ENCODE results near the gene TCEA2. TPM values are rescaled to one million over a fixed set of nuclear protein-coding genes. Genes with fewer than 3 reads are reported as not detected.

TCEA2 gene
- polyA plus RNA-seq, 4 donors: 63.9 to 97.6 (median 77.2) TPM

GRCh38 chr20:64119301-64119680, 56.3 kb downstream of the TCEA2 start:
- DNase-seq (ENCODE audit: low read depth in 4 of 4, low spot score in 3 of 4): no peak

- DNase-seq (ENCODE audit: low read depth in 4 of 4, low spot score in 3 of 4): no peak
Measured at GRCh38 chr20:64119681-64120341, 56.8 kb downstream of the TCEA2 start.

GRCh38 chr20:64121586-64121985, 58.6 kb downstream of the TCEA2 start:
- no peak for DNase-seq (ENCODE audit: low read depth in 4 of 4, low spot score in 3 of 4)

Other genes starting within 250 kb of the TCEA2 start
- 10 to 100 TPM; 16.1 to 23.2 (median 18.9) TPM for gene ZBTB46, start 231.9 kb upstream of the TCEA2 start, polyA plus RNA-seq (ENCODE audit: insufficient read length in 4 of 4)
- gene ABHD16B, start 201.7 kb upstream of the TCEA2 start, polyA plus RNA-seq (ENCODE audit: insufficient read length in 4 of 4): not detected
- 10 to 100 TPM; 78.5 to 99.6 (median 85.4) TPM for gene TPD52L2, start 197.9 kb upstream of the TCEA2 start, polyA plus RNA-seq (ENCODE audit: insufficient read length in 4 of 4)
- 10 to 100 TPM; 23.1 to 32.3 (median 29.0) TPM for gene DNAJC5, start 168.1 kb upstream of the TCEA2 start, polyA plus RNA-seq (ENCODE audit: insufficient read length in 4 of 4)
- 10 to 100 TPM; 37.1 to 69.4 (median 43.9) TPM for gene UCKL1, start 106.8 kb upstream of the TCEA2 start, polyA plus RNA-seq (ENCODE audit: insufficient read length in 4 of 4)
- 10 to 100 TPM; 20.5 to 33.3 (median 27.9) TPM for gene ZNF512B, start 93.3 kb upstream of the TCEA2 start, polyA plus RNA-seq (ENCODE audit: insufficient read length in 4 of 4)
- gene SAMD10, start 83.6 kb upstream of the TCEA2 start, polyA plus RNA-seq (ENCODE audit: insufficient read length in 4 of 4): 10 to 100 TPM in 1 of 4 donors, 1 to 10 TPM in 3; 4.2 to 12.7 (median 7.2) TPM
- 10 to 100 TPM; 60.4 to 89.4 (median 83.3) TPM for gene PRPF6, start 82.1 kb upstream of the TCEA2 start, polyA plus RNA-seq (ENCODE audit: insufficient read length in 4 of 4)
- 1 to 10 TPM in 1 of 4 donors, under 1 TPM in 3; 0.37 to 1.4 (median 0.77) TPM for gene C20orf204, start 27.0 kb upstream of the TCEA2 start, polyA plus RNA-seq (ENCODE audit: insufficient read length in 4 of 4)
- 10 to 100 TPM in 1 of 4 donors, 1 to 10 TPM in 3; 5.7 to 13.6 (median 8.1) TPM for gene SOX18, start 13.6 kb upstream of the TCEA2 start, polyA plus RNA-seq (ENCODE audit: insufficient read length in 4 of 4)
- 1 to 10 TPM; 3.9 to 9.1 (median 6.9) TPM for gene RGS19, start 16.3 kb downstream of the TCEA2 start, polyA plus RNA-seq (ENCODE audit: insufficient read length in 4 of 4)
- gene OPRL1, start 16.9 kb downstream of the TCEA2 start, polyA plus RNA-seq (ENCODE audit: insufficient read length in 4 of 4): 1 to 10 TPM in 3 of 4 donors, under 1 TPM in 1; 0.64 to 1.5 (median 1.2) TPM
- gene LKAAEAR1, start 21.2 kb downstream of the TCEA2 start, polyA plus RNA-seq (ENCODE audit: insufficient read length in 4 of 4): under 1 TPM in 2 of 4 donors, not detected in 2; 0.17 to 0.21 TPM
- gene NPBWR2, start 44.4 kb downstream of the TCEA2 start, polyA plus RNA-seq (ENCODE audit: insufficient read length in 4 of 4): not detected
- under 1 TPM; 0.23 to 0.79 (median 0.52) TPM for gene MYT1, start 101.3 kb downstream of the TCEA2 start, polyA plus RNA-seq (ENCODE audit: insufficient read length in 4 of 4)
- gene PCMTD2, start 192.6 kb downstream of the TCEA2 start, polyA plus RNA-seq (ENCODE audit: insufficient read length in 4 of 4): 100 to 1,000 TPM; 131 to 194 (median 156) TPM